HepG2 (cell line): ENCODE results near the gene XPR1.

Experiments used
- ZNF121 ChIP-seq: sonication (generic); formaldehyde crosslinking; IDR thresholded peaks from 2 replicates; pipeline ENCODE4 v1.5.0; 2020; ENCODE audit warnings: mild to moderate bottlenecking, missing genetic modification reagents
- ZNF274 ChIP-seq: sonication (generic); formaldehyde crosslinking; IDR thresholded peaks from 2 replicates; pipeline ENCODE4 v1.5.1; 2020; ENCODE audit warnings: mild to moderate bottlenecking, missing genetic modification reagents

DNA sequence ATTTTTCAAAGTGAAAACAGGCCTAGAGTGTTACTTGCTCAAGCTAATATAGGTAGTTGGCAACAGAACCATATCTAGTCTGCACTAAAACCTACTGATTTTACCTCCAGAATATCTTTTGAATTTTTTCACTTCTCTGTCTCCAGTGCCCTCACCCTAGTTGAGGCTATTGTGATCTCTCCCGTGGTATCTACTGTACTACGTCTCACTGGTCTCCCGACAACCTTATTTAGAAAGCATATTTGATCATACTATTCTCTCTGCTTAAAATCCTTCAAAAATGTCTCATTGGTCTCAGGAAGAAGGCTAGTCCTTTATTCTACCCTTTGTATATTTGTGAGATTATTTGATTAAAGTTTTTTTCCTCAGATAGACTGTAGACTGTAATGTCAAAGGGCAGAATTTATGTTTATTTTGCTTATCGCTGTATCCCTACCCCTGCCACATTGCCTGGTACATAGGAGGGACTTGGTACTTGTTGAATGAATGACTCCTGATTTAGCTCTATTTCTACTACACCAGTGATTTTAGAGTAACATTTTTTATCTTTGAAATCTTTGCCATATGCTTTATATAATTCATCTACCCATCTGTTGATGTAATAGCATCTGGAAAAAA lies 145.4 kb downstream of the XPR1 start:
- TF ChIP-seq ZNF274 (CRISPR knock-in tag): no peak
- TF ChIP-seq ZNF121: no peak
